ENCODE data around the gene DOP1B.

DNA sequence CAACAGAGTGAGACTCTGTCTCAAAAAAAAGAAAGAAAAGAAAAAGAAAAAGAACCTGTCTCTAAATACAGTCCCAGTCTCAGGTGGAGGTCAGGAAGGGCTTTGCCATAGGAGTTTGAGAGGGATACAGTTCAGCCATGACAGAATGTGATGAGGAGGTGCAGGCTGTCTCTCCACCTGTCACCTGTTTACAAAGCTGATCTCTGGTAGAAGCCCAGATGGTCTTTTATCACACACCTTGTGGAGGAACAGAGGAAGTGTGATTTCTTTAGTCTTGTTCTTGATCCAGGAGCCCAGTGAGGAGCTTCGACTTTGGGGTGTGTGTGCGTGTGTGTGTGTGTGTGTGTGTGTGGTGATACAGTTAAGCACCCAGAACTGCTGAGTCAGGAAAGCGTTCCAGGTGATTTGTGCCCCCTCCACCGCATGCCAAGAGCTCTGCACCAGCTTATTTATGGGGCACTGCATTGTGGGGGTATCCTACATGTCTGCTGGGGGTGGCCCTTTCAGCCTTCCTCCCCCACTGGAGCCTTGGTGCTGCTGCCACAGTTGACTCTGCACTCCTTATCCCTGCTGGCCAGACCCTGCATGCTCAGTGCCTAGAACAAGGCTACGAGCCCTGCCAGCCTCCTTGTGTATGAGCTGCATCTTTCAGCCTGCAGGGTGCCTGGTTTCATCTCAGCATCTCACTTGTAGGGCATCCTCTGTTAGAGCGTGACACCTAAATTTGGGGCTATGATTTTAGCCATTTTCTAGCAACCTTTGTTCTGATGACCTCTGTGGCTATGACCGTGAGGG lies 19.3 kb downstream of the DOP1B start:
- TF ChIP-seq, protein P1, sequence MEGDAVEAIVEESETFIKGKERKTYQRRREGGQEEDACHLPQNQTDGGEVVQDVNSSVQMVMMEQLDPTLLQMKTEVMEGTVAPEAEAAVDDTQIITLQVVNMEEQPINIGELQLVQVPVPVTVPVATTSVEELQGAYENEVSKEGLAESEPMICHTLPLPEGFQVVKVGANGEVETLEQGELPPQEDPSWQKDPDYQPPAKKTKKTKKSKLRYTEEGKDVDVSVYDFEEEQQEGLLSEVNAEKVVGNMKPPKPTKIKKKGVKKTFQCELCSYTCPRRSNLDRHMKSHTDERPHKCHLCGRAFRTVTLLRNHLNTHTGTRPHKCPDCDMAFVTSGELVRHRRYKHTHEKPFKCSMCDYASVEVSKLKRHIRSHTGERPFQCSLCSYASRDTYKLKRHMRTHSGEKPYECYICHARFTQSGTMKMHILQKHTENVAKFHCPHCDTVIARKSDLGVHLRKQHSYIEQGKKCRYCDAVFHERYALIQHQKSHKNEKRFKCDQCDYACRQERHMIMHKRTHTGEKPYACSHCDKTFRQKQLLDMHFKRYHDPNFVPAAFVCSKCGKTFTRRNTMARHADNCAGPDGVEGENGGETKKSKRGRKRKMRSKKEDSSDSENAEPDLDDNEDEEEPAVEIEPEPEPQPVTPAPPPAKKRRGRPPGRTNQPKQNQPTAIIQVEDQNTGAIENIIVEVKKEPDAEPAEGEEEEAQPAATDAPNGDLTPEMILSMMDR (IDR thresholded peaks at IDR 0.05) = no peak
- no peak for TF ChIP-seq POLR2A (IDR thresholded peaks at IDR 0.05)

Measured in heart left ventricle (tissue), 13 donors.